Measurements from ENCODE around the gene PITPNB. TPM values are rescaled to one million over a fixed set of nuclear protein-coding genes. Genes with fewer than 3 reads are reported as not detected.

The PITPNB gene
- total RNA-seq, 1 experiment from 2014 or later = 82.6 TPM

GRCh38 chr22:27842201-27842600 lies 76.9 kb downstream of the PITPNB start:
- no peak for DNase-seq (ENCODE audit: low read depth, low spot score)
- no peak overlapping the region for H3K4me3 ChIP-seq (replicated peaks in 1 of 2; ENCODE audit: low read depth in 1 of 2, low read length in 2 of 2)
- no peak for TF ChIP-seq ZBTB33 (IDR thresholded peaks at IDR 0.05; ENCODE audit: extremely low read depth, insufficient replicate concordance, low read length)
- no peak for TF ChIP-seq FOSL1 (IDR thresholded peaks at IDR 0.05; ENCODE audit: low read depth)
- TF ChIP-seq SRF (IDR thresholded peaks at IDR 0.05; ENCODE audit: low read depth) = no peak
- no peak for TF ChIP-seq REST (IDR thresholded peaks at IDR 0.05; ENCODE audit: low read depth)
- TF ChIP-seq POLR2AphosphoS5 (IDR thresholded peaks at IDR 0.05; ENCODE audit: low read depth, low read length) = no peak
- TF ChIP-seq EZH2 (IDR thresholded peaks at IDR 0.05) = no peak
- TF ChIP-seq YY1 (IDR thresholded peaks at IDR 0.05; ENCODE audit: extremely low read depth, insufficient replicate concordance, low read depth, low read length) = no peak
- TF ChIP-seq RAD21 (IDR thresholded peaks at IDR 0.05; ENCODE audit: low read depth) = no peak
- no peak for TF ChIP-seq EZH2phosphoT487 (IDR thresholded peaks at IDR 0.05; ENCODE audit: borderline replicate concordance)
- H3K36me3 ChIP-seq (ENCODE audit: control insufficient read depth in 1 of 2, insufficient read depth in 2 of 2, low read length in 2 of 2) = no peaks in the 10 kb centered on the region
- no peaks in the 10 kb centered on the region for H3K27me3 ChIP-seq (ENCODE audit: insufficient read depth, low read length)
- no TSS peak for BruUV-seq (replicated peaks)
- no peaks in the 10 kb centered on the region for H3K9me2 ChIP-seq (ENCODE audit: insufficient read depth)
- H4K20me1 ChIP-seq (ENCODE audit: insufficient read depth) = no peaks in the 10 kb centered on the region
- no peaks in the 10 kb centered on the region for H3K79me2 ChIP-seq (ENCODE audit: insufficient read depth, low read length)
- no peak overlapping the region for H3K27ac ChIP-seq (ENCODE audit: low read depth, low read length)
- no peak overlapping the region for H2AFZ ChIP-seq (ENCODE audit: low read depth, low read length, poor library complexity, severe bottlenecking)
- intact Hi-C loops (cut with micrococcal nuclease) = no loop called here
- H3K9ac ChIP-seq (ENCODE audit: low read length) = no peak overlapping the region
- H3K9me3 ChIP-seq (ENCODE audit: control insufficient read depth in 1 of 2, insufficient read depth in 1 of 2, low read depth in 1 of 2, low read length in 2 of 2) = no peaks in the 10 kb centered on the region
- ATAC-seq = no peak
- POLR2A ChIA-PET = no interaction called here
- H3K4me2 ChIP-seq (ENCODE audit: low read length) = no peak overlapping the region
- H3K4me1 ChIP-seq (ENCODE audit: control insufficient read depth in 1 of 2, insufficient read depth in 2 of 2, low read length in 2 of 2) = no peaks in the 10 kb centered on the region
- CTCF ChIA-PET = no interaction called here
- RAD21 ChIA-PET (ENCODE audit: low non-redundant PET in 1 of 2, low total read pairs in 2 of 2, uncharacterized antibody in 2 of 2, unreplicated experiment in 2 of 2) = no interaction called here

All from HCT116 (cell line).